Ascending aorta (tissue), 2 donors: ENCODE data around the gene SYNGR3. TPM values are rescaled to one million over a fixed set of nuclear protein-coding genes. Genes with fewer than 3 reads are reported as not detected.
A peak's percentile ranks its signal among the peaks of the same experiment; 100 is the strongest.

ENCODE experiments used
- DNase-seq, 2 donors: peaks; one replicate each; pipeline ENCODE4 v3.0.0-alpha.2; 2019; ENCODE audit warnings: low spot score in 2 of 2
- H3K27ac ChIP-seq, 2 donors: fragments of 200-600 bp; sonication (generic); one replicate each; pipeline ENCODE4 v1.5.1; 2016 to 2017; ENCODE audit warnings: mild to moderate bottlenecking in 1 of 2
- H3K27me3 ChIP-seq: fragments of 200-600 bp; sonication (generic); one replicate; pipeline ENCODE4 v1.5.1; 2017
- H3K36me3 ChIP-seq, 2 donors: fragments of 200-600 bp; sonication (generic); one replicate each; pipeline ENCODE4 v1.5.1; 2016
- H3K4me1 ChIP-seq, 2 donors: fragments of 200-600 bp; sonication (generic); one replicate each; pipeline ENCODE4 v1.5.1; 2016 to 2017; ENCODE audit warnings: mild to moderate bottlenecking in 1 of 2
- H3K4me3 ChIP-seq, 2 donors: fragments of 200-600 bp; sonication (generic); one replicate each; pipeline ENCODE4 v1.5.1; 2016 to 2017; ENCODE audit warnings: mild to moderate bottlenecking in 1 of 2
- H3K9me3 ChIP-seq, 2 donors: fragments of 200-600 bp; sonication (generic); one replicate each; pipeline ENCODE4 v1.5.1; 2016
- CTCF ChIP-seq, 3 experiments: fragments of 200-600 bp in 2 of 3; fragments of 450-650 bp in 1 of 3; sonication (generic) in 2 of 3; IDR thresholded peaks; one replicate each; pipeline ENCODE4 v1.5.1; 2016 to 2019; ENCODE audit warnings: antibody characterized with exemption in 3 of 3, mild to moderate bottlenecking in 1 of 3, moderate library complexity in 1 of 3
- intact Hi-C: fragments of 100-400 bp; cut with DNase I; formaldehyde crosslinking; loops from one replicate; pipeline ENCODE4 v1.15.1; 2023
- total RNA-seq: library from RNA; depleted of rRNA; stranded (reverse); fragments of >200 nt; gene quantifications from one replicate; pipeline ENCODE4 v1.1.0, GENCODE V29; 2016

The SYNGR3 gene
- total RNA-seq = 0.32 TPM

DNA sequence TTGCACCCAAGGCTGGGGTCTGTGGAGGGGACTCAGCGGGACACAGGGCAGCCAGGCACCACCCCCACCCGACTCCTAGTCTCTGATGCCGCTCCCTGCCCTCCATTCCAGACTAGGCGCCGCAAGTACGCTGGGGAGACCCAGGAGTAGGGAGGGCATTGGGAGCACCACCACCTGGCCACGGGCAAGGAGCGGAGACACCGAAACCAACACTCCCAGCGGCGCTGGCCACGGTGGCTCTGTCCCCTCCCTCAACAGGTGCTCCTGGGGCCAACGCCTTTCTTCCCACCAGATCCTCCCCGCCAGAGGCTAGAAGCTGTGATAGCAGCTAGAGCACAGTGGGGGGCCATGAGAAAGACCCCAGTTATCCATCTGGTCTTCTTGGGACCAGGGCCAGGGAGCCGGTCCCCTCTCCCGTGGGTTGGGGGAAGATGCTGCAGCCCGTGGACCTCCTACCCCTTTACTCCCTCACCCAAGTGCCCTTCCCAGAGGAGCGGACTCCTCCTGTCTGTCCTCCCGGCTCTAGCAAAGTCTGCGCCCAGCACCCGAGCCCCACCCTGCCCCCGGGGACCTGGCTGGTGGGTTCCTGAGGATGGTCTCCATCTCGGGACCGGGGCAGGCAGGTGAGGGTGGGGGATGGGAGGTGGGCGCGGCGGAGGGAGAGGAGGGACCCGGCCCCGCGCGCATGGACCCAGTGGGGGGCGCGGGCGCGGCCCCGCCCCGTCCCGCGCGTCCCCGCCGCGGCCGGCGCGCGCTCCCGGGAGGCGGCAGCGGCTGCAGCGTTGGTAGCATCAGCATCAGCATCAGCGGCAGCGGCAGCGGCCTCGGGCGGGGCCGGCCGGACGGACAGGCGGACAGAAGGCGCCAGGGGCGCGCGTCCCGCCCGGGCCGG is at the start of gene SYNGR3:
Gene SYNGR3, plus strand, starts transcription at position 762 of the 892 bp plus-strand sequence. CDS start 133 bp downstream, outside the sequence.
- DNase-seq = no peak
- H3K9me3 ChIP-seq = no peaks in the 10 kb centered on the region
- TF ChIP-seq CTCF (IDR thresholded peaks at IDR 0.05) = no peak
- no peak within 1 kb of the TSS for H3K27ac ChIP-seq
- intact Hi-C loops = no loop called here
- H3K36me3 ChIP-seq = peaks cover 14 to 16% of the 10 kb centered on the region in 2 donors
- peaks cover 20 to 35% of the 10 kb centered on the region in 2 donors for H3K4me1 ChIP-seq
- H3K4me3 ChIP-seq = peak within 1 kb of the TSS in 1 of 2 donors; percentile 39
- peaks cover 16% of the 10 kb centered on the region for H3K27me3 ChIP-seq

- intact Hi-C loops = no loop called here
- no peaks in the 10 kb centered on the region for H3K9me3 ChIP-seq
- H3K36me3 ChIP-seq = peaks cover 39 to 42% of the 10 kb centered on the region in 2 donors
- no peak for TF ChIP-seq CTCF (IDR thresholded peaks at IDR 0.05)
- no peaks in the 10 kb centered on the region for H3K27me3 ChIP-seq
- no peak for DNase-seq
- no peak overlapping the region for H3K4me3 ChIP-seq
- peaks cover 10 to 11% of the 10 kb centered on the region in 2 donors for H3K4me1 ChIP-seq
- H3K27ac ChIP-seq = no peak overlapping the region
These were observed 49.3 kb upstream of the SYNGR3 start for GRCh38 chr16:1940273-1941161.

DNA sequence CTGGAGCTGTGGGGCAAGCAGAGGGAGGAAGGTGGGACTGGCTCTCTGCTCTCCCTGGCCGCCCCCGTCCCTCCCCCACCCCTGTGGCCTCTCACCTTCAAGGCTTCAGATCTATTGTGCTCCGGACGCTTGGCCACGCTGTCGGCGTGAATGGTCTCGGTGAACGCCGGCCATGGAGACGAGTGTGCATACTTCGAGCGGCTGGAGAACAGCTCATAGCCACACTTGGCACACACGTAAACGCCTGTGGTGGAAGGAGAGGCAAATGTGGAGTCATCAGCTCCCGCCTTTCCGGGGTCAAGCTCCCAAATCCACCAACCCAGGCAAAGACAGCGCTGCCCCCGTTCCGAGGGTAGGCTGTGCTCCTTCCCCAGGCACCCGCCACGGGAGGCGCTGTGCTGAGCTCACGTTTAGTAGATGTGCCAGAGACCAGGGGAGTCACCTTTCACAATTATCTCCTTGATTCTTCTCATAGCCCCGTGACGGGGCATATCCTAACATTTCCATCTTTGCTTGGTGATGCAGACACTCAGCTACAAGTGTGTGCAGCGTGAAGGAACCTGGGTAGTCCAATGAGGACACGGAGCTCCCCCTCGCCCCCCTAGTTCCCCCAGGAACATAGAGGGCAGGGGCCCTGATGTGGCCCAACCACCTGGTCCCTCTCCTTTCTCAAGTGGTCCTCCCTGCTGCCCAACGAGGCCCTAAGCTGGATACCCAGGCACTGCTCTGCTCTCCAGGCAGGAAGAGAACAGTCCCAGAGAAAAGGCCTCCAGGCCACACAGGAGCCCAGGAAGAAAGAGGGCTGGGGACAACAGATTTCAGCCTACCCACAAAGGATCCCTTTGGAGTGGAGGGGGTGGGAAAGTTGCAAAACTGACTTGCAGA is 48.4 kb upstream of the SYNGR3 start:
- no peak for TF ChIP-seq CTCF (IDR thresholded peaks at IDR 0.05)
- peaks cover 39 to 42% of the 10 kb centered on the region in 2 donors for H3K36me3 ChIP-seq
- H3K27me3 ChIP-seq = no peaks in the 10 kb centered on the region
- no peaks in the 10 kb centered on the region for H3K9me3 ChIP-seq
- H3K27ac ChIP-seq = peak overlapping the region; percentile 78 to 81
- DNase-seq = no peak
- H3K4me1 ChIP-seq = peaks cover 10 to 11% of the 10 kb centered on the region in 2 donors
- H3K4me3 ChIP-seq = peak overlapping the region; percentile 70 to 92
- intact Hi-C loops = loop anchor here (2.0 kb wide), 2 partner anchors 13 to 17 kb away; partner anchors contain the start of gene NDUFB10

DNA sequence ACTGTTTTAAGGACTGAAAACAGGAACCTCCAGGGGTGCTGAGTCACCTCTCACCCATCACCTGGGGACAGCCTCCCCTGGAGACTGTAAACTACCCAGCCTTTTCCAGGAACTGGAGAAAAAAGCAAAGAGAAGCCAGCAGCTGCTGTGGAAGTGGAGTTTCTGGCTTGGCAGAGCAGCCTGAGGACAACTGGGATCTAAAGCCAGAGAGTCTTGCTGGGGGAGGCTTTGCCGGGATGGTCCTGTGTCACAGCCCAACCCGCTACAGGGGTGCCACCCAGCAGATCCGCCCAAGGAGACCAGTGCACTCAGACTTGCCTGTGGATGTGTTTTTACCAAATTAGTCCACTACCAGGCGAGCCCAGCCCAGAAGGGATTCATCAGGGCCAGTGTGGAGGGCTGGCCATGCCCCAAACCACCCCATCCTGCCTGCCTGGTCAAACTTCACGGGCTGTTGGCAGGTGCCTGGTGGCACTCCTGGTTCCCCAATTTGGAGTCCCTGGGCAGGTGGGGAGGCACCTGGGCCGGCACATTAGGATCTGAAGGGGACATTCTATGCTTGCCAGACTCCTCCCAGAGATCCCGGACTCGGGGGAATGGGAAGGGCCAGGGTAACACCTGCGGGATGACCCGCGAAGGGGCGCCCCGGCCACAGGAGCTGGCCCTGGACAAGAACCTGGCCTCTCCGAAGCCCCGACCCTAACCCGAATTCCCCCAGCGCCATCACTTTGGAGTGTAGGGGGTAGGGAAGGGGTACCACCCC is 47.5 kb upstream of the SYNGR3 start:
- Histone ChIP-seq H3K4me3 (peak overlapping the region; percentile 70 to 92), H3K27me3 (no peaks in the 10 kb centered on the region), H3K4me1 (peaks cover 10 to 11% of the 10 kb centered on the region in 2 donors), H3K9me3 (no peaks in the 10 kb centered on the region), H3K36me3 (peaks cover 36 to 37% of the 10 kb centered on the region in 2 donors), H3K27ac (peak overlapping the region; percentile 78 to 81)
- TF ChIP-seq CTCF (IDR thresholded peaks at IDR 0.05) = no peak
- intact Hi-C loops = loop anchor here (2.0 kb wide), 2 partner anchors 13 to 17 kb away; partner anchors contain the start of gene NDUFB10
- DNase-seq = no peak
